ENCODE measurements around the gene LIG4. TPM values are rescaled to one million over a fixed set of nuclear protein-coding genes. Genes with fewer than 3 reads are reported as not detected.

The LIG4 gene
- total and polyA plus RNA-seq, 2 of the 4 experiments (the other 2 are of a cell fraction), result 5.0 to 7.2 TPM

- intact Hi-C loops (cut with micrococcal nuclease) (no loop called here), in situ Hi-C loops (cut with MboI; ENCODE audit: low sequenced_read_pairs) (no loop called here), dilution Hi-C loops (cut with HindIII; ENCODE audit: low sequenced_read_pairs, unreplicated experiment) (no loop called here)
- H3K4me1 ChIP-seq (ENCODE audit: control insufficient read depth, insufficient read depth, low read length), result no peaks in the 10 kb centered on the region
- no peak overlapping the region for H4K5ac ChIP-seq (ENCODE audit: low read depth, low read length)
- no peak overlapping the region for H3K14ac ChIP-seq (replicated peaks; ENCODE audit: low read depth, low read length)
- no peaks in the 10 kb centered on the region for H4K20me1 ChIP-seq (ENCODE audit: insufficient read depth, low read length)
- no peaks in the 10 kb centered on the region for H3K36me3 ChIP-seq (ENCODE audit: control insufficient read depth, insufficient read depth, low read length)
- no peak overlapping the region for H3K23ac ChIP-seq (ENCODE audit: low read depth, low read length)
- DNase-seq (no peak), ATAC-seq (ENCODE audit: low read depth) (no peak)
- ChIA-PET CTCF (no interaction called here), POLR2A (ENCODE audit: unreplicated experiment) (no interaction called here)
- H3K4me2 ChIP-seq (ENCODE audit: low read depth, low read length), result no peak overlapping the region
- no peak overlapping the region for H3K4ac ChIP-seq (ENCODE audit: low read depth, low read length)
- H2AFZ ChIP-seq (replicated peaks; ENCODE audit: low read length, poor library complexity), result no peak overlapping the region
- H3K79me1 ChIP-seq (ENCODE audit: low read depth in 1 of 2, low read length in 2 of 2), result no peaks in the 10 kb centered on the region
- TF ChIP-seq CTCF (conservative IDR thresholded peaks at IDR 0.05; ENCODE audit: low read depth, low read length) (no peak), USF2 (IDR thresholded peaks at IDR 0.05; ENCODE audit: low read depth, low read length) (no peak), MAZ (IDR thresholded peaks at IDR 0.05; ENCODE audit: borderline replicate concordance, low read depth, low read length) (no peak), RAD21 (IDR thresholded peaks at IDR 0.05; ENCODE audit: low read length) (no peak), CHD1 (IDR thresholded peaks at IDR 0.05; ENCODE audit: low read depth, low read length) (no peak), RFX5 (IDR thresholded peaks at IDR 0.05; ENCODE audit: low read depth, low read length) (no peak), FOS (IDR thresholded peaks at IDR 0.05; ENCODE audit: low read depth, low read length) (no peak), SMC3 (IDR thresholded peaks at IDR 0.05; ENCODE audit: low read depth, low read length) (no peak), POLR2A (IDR thresholded peaks at IDR 0.05; ENCODE audit: low read depth, low read length) (no peak)
- no peak overlapping the region for H4K8ac ChIP-seq (ENCODE audit: low read depth in 2 of 2, low read length in 2 of 2)
- no peak overlapping the region for H3K18ac ChIP-seq (ENCODE audit: low read depth, low read length)
- H2AK9ac ChIP-seq (replicated peaks; ENCODE audit: low read depth, low read length, poor library complexity), result no peak overlapping the region
- H2BK5ac ChIP-seq (ENCODE audit: low read depth, low read length, poor library complexity, severe bottlenecking), result no peak overlapping the region
- no peak overlapping the region for H4K91ac ChIP-seq (ENCODE audit: insufficient read depth, low read depth, low read length)
- no peak overlapping the region for H2AK5ac ChIP-seq (ENCODE audit: low read depth, low read length)
- no peak overlapping the region for H3K56ac ChIP-seq (ENCODE audit: extremely low read depth, insufficient read depth, low read length)
- no peaks in the 10 kb centered on the region for H3K9me3 ChIP-seq (ENCODE audit: control insufficient read depth, insufficient read depth, low read length)
- no CpG with 5 or more reads among the region's 4 CpGs for WGBS, 2 experiments (ENCODE audit: extremely low coverage in 2 of 2, insufficient read length in 1 of 2)
- no peaks in the 10 kb centered on the region for H3K27me3 ChIP-seq (ENCODE audit: control insufficient read depth, insufficient read depth, low read length)
- H3K27ac ChIP-seq (ENCODE audit: insufficient read depth, low read length), result no peak overlapping the region
- no peak overlapping the region for H2BK120ac ChIP-seq (ENCODE audit: low read depth, low read length)
- no peak overlapping the region for H2BK15ac ChIP-seq (ENCODE audit: low read depth, low read length)
- no peaks in the 10 kb centered on the region for H3K9me1 ChIP-seq (ENCODE audit: insufficient read depth, low read length)
- H2BK20ac ChIP-seq (ENCODE audit: low read depth, low read length), result no peak overlapping the region
- no TSS peak for BruUV-seq (replicated peaks)
- H3K4me3 ChIP-seq (ENCODE audit: insufficient read depth, low read depth, low read length), result no peak overlapping the region
- H3K9ac ChIP-seq (ENCODE audit: low read depth, low read length), result no peak overlapping the region
These were observed 33.8 kb upstream of the LIG4 start for GRCh38 chr13:108249150-108249549.
